ENCODE data around the gene DGCR6. TPM values are rescaled to one million over a fixed set of nuclear protein-coding genes. Genes with fewer than 3 reads are reported as not detected.
A peak's percentile ranks its signal among the peaks of the same experiment; 100 is the strongest.
"Not testable (repeated sequence)": the region's sequence is repeated elsewhere in the genome, so short reads cannot be mapped to it uniquely, and the experiment has no call there.

The DGCR6 gene
- total and polyA plus RNA-seq, 4 donors: 0.88 to 5.8 (median 2.5) TPM

DNA sequence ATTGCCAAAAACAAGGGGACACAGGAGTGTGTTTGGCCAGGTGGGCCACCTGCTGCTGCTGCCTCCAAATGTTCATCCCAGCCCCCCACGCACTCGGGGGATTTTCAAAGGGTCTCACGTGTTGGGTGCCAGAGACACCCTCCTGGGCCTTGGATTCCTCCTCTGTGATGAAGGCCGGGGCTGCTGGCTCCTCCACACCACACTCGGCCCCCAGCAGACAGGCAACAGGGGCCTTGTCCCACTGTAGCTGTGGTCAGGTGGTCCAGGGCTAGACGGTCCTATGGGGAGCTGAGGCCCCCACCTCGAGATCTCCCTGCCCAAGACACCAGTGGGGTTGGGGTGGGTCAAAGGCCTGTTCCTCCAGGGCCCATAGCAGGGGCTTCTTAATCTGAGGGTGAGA, 55.1 kb downstream of the DGCR6 start:
- H3K9me3 ChIP-seq (ENCODE audit: control insufficient read depth, low read length); ATAC-seq (ENCODE audit: low FRiP score); H3K4me3 ChIP-seq (ENCODE audit: low read length in 2 of 2); H3K27ac ChIP-seq (ENCODE audit: low read depth in 1 of 2, low read length in 2 of 2); H3K4me1 ChIP-seq (ENCODE audit: control insufficient read depth in 1 of 2, insufficient read depth in 2 of 2, low read length in 2 of 2); H3K36me3 ChIP-seq (ENCODE audit: control insufficient read depth in 1 of 2, insufficient read depth in 2 of 2, low read length in 1 of 2); H3K27me3 ChIP-seq (ENCODE audit: control insufficient read depth in 1 of 2, insufficient read depth in 2 of 2, low read length in 1 of 2); intact Hi-C loops (cut with DNase I): not testable (repeated sequence)
- WGBS, 2 donors: 57 to 68% methylated on average over 7 of the region's 7 CpGs
- DNase-seq: peak; percentile 12 to 51

Other genes starting within 250 kb of the DGCR6 start
- 1 to 10 TPM; 1.0 to 1.9 TPM for gene PRODH, start 30.0 kb downstream of the DGCR6 start, total RNA-seq
- gene PRODH, start 30.0 kb downstream of the DGCR6 start, polyA plus RNA-seq: 1 to 10 TPM; 1.5 to 2.3 TPM
- 10 to 100 TPM; 37.0 to 43.5 TPM for gene DGCR2, start 216.1 kb downstream of the DGCR6 start, total RNA-seq
- gene DGCR2, start 216.1 kb downstream of the DGCR6 start, polyA plus RNA-seq: 10 to 100 TPM; 19.7 to 27.4 TPM
- not detected for gene TSSK2, start 225.0 kb downstream of the DGCR6 start, total RNA-seq
- gene TSSK2, start 225.0 kb downstream of the DGCR6 start, polyA plus RNA-seq: under 1 TPM; 0.08 to 0.50 TPM
- gene ESS2, start 238.3 kb downstream of the DGCR6 start, total RNA-seq: 10 to 100 TPM; 11.9 to 13.0 TPM
- 10 to 100 TPM in 1 of 2 donors, 1 to 10 TPM in 1; 8.3 to 26.9 TPM for gene ESS2, start 238.3 kb downstream of the DGCR6 start, polyA plus RNA-seq
- not detected for gene GSC2, start 244.0 kb downstream of the DGCR6 start, total RNA-seq
- gene GSC2, start 244.0 kb downstream of the DGCR6 start, polyA plus RNA-seq: not detected